Neutrophil (primary cell): ENCODE data around the gene LY6G6F.

Source experiments
- H3K27ac ChIP-seq: fragments of 200-600 bp; sonication (generic); 2 replicates; pipeline ENCODE4 v1.5.1; 2016; ENCODE audit warnings: mild to moderate bottlenecking, moderate library complexity
- H3K27me3 ChIP-seq: fragments of 200-600 bp; sonication (generic); 2 replicates; pipeline ENCODE4 v1.6.0; 2016; ENCODE audit warnings: mild to moderate bottlenecking
- H3K36me3 ChIP-seq: fragments of 200-600 bp; sonication (generic); 2 replicates; pipeline ENCODE4 v1.5.1; 2017
- H3K4me1 ChIP-seq, 2 experiments: fragments of 200-600 bp in 1 of 2; sonication (generic) in 1 of 2; 1 replicate in 1 of 2; 2 replicates in 1 of 2; pipeline versions ENCODE4 v1.5.1 to v1.6.1; 2013 to 2016; ENCODE audit warnings: low read depth in 1 of 2, low read length in 1 of 2, mild to moderate bottlenecking in 1 of 2, moderate library complexity in 1 of 2; ENCODE audit not compliant: control insufficient read depth in 1 of 2, insufficient read depth in 1 of 2
- H3K4me3 ChIP-seq, 2 experiments: fragments of 200-600 bp in 1 of 2; sonication (generic) in 1 of 2; 1 replicate in 1 of 2; 2 replicates in 1 of 2; pipeline ENCODE4 v1.5.1; 2013 to 2016; ENCODE audit warnings: low read depth in 1 of 2, low read length in 1 of 2, mild to moderate bottlenecking in 1 of 2, moderate library complexity in 1 of 2
- H3K9me3 ChIP-seq: fragments of 200-600 bp; sonication (generic); 2 replicates; pipeline ENCODE4 v1.5.1; 2016
- CTCF ChIP-seq: fragments of 200-600 bp; sonication (generic); IDR thresholded peaks from 2 replicates; pipeline ENCODE4 v1.5.1; 2016; ENCODE audit warnings: antibody characterized with exemption

The LY6G6F gene

GRCh38 chr6:31721351-31722020, 14.8 kb downstream of the LY6G6F start, which contains the start of gene LY6G6C:
LY6G6C (minus strand) TSS chr6:31721746; CDS start chr6:31721679, 67 bp downstream.
- H3K27ac ChIP-seq: no peak within 1 kb of the TSS
- H3K27me3 ChIP-seq: peaks cover 12% of the 10 kb centered on the region
- TF ChIP-seq CTCF: no peak
- peaks cover 9 to 10% of the 10 kb centered on the region in 2 experiments for H3K4me1 ChIP-seq
- no peaks in the 10 kb centered on the region for H3K9me3 ChIP-seq
- no peak within 1 kb of the TSS for H3K4me3 ChIP-seq
- H3K36me3 ChIP-seq: peaks cover 11% of the 10 kb centered on the region

- Histone ChIP-seq H3K36me3 (peaks cover 18% of the 10 kb centered on the region), H3K4me1 (peaks cover 16 to 17% of the 10 kb centered on the region in 2 experiments), H3K27ac (no peak overlapping the region), H3K27me3 (peaks cover 12% of the 10 kb centered on the region), H3K9me3 (no peaks in the 10 kb centered on the region), H3K4me3 (no peak overlapping the region)
- no peak for TF ChIP-seq CTCF
Measured at GRCh38 chr6:31722173-31722572, 15.5 kb downstream of the LY6G6F start.

- Histone ChIP-seq H3K9me3 (no peaks in the 10 kb centered on the region), H3K27ac (no peak within 1 kb of the TSS), H3K4me3 (no peak within 1 kb of the TSS), H3K27me3 (peaks cover 12% of the 10 kb centered on the region), H3K4me1 (peaks cover 28 to 29% of the 10 kb centered on the region in 2 experiments), H3K36me3 (peaks cover 20% of the 10 kb centered on the region)
- TF ChIP-seq CTCF: no peak
Measured at GRCh38 chr6:31723245-31723979, 16.7 kb downstream of the LY6G6F start, which contains the start of gene MPIG6B. MPIG6B (plus strand) TSS chr6:31723373; CDS start chr6:31723384, 11 bp downstream.

GRCh38 chr6:31723980-31724691, 17.5 kb downstream of the LY6G6F start:
- peaks cover 35 to 37% of the 10 kb centered on the region in 2 experiments for H3K4me1 ChIP-seq
- H3K9me3 ChIP-seq: no peaks in the 10 kb centered on the region
- no peak overlapping the region for H3K4me3 ChIP-seq
- H3K27ac ChIP-seq: no peak overlapping the region
- peaks cover 20% of the 10 kb centered on the region for H3K36me3 ChIP-seq
- peaks cover 12% of the 10 kb centered on the region for H3K27me3 ChIP-seq
- no peak for TF ChIP-seq CTCF

GRCh38 chr6:31725502-31726350, 19.1 kb downstream of the LY6G6F start:
- TF ChIP-seq CTCF: no peak
- Histone ChIP-seq H3K27ac (peak overlapping the region; percentile 96), H3K27me3 (peaks cover 12% of the 10 kb centered on the region), H3K4me1 (peaks cover 51% of the 10 kb centered on the region in 2 experiments), H3K4me3 (no peak overlapping the region), H3K36me3 (peaks cover 29% of the 10 kb centered on the region), H3K9me3 (no peaks in the 10 kb centered on the region)
